B cell (primary cell): Measurements from ENCODE around the gene ALMS1.

Experiments
- EZH2 ChIP-seq: IDR thresholded peaks from 2 replicates; pipeline ENCODE4 v1.6.1; 2012; ENCODE audit warnings: borderline replicate concordance, low read depth, mild to moderate bottlenecking, moderate library complexity, low read length; ENCODE audit not compliant: insufficient read depth, poor library complexity, severe bottlenecking
- TF ChIP-seq, protein P1 (sequence below): fragments of 200-600 bp; IDR thresholded peaks from one replicate; pipeline ENCODE4 v1.8.0; 2022; ENCODE audit warnings: antibody characterized with exemption, mild to moderate bottlenecking

DNA sequence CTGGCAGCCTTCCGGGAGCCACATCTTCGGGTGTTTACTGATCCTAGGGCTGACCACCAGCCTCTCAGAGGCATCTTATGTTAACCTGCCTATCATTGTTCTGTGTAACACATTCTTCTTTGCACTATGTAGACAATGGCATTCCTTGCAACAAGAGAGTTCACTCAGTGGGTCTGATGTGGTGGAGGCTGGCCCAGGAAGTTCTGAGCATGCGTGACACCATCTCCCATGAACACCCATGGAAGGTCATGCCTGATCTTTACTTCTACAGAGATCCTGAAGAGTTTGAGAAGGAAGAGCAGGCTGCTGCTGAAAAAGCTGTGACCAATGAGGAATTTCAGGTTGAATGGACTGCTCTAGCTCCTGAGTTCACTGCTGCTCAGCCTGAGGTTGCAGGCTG, 15.3 kb upstream of the ALMS1 start:
- no peak for TF ChIP-seq EZH2
- TF ChIP-seq, protein P1, sequence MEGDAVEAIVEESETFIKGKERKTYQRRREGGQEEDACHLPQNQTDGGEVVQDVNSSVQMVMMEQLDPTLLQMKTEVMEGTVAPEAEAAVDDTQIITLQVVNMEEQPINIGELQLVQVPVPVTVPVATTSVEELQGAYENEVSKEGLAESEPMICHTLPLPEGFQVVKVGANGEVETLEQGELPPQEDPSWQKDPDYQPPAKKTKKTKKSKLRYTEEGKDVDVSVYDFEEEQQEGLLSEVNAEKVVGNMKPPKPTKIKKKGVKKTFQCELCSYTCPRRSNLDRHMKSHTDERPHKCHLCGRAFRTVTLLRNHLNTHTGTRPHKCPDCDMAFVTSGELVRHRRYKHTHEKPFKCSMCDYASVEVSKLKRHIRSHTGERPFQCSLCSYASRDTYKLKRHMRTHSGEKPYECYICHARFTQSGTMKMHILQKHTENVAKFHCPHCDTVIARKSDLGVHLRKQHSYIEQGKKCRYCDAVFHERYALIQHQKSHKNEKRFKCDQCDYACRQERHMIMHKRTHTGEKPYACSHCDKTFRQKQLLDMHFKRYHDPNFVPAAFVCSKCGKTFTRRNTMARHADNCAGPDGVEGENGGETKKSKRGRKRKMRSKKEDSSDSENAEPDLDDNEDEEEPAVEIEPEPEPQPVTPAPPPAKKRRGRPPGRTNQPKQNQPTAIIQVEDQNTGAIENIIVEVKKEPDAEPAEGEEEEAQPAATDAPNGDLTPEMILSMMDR = no peak
